HFFc6 (cell line): ENCODE results near the gene PTGDR. TPM values are rescaled to one million over a fixed set of nuclear protein-coding genes. Genes with fewer than 3 reads are reported as not detected.

Experiments
- DNase-seq: peaks from one replicate; pipeline ENCODE4 v3.0.0-alpha.2; 2018
- H3K27ac Mint-ChIP-seq: 2 replicates; pipeline ENCODE4 v1.8.0; 2020; ENCODE audit warnings: mild to moderate bottlenecking, mixed read lengths
- H3K27me3 Mint-ChIP-seq: 2 replicates; pipeline ENCODE4 v1.8.0; 2021; ENCODE audit warnings: mild to moderate bottlenecking, moderate library complexity, mixed read lengths; ENCODE audit not compliant: insufficient read depth
- H3K36me3 Mint-ChIP-seq: 2 replicates; pipeline ENCODE4 v1.8.0; 2021; ENCODE audit warnings: low read depth, mixed read lengths
- H3K4me1 Mint-ChIP-seq: 2 replicates; pipeline ENCODE4 v1.8.0; 2020; ENCODE audit warnings: low read depth, mixed read lengths
- H3K4me3 Mint-ChIP-seq: 2 replicates; pipeline ENCODE4 v1.8.0; 2020; ENCODE audit warnings: mild to moderate bottlenecking, moderate library complexity, mixed read lengths
- H3K9me3 Mint-ChIP-seq: 2 replicates; pipeline ENCODE4 v1.8.0; 2020; ENCODE audit warnings: mild to moderate bottlenecking, mixed read lengths
- total RNA-seq, 6 experiments: library from RNA; stranded (reverse); fragmentation: NEBNext Ultra II Directional; extraction: Animal tissue kit (Norgen Biotek cat#: 25700); gene quantifications; 2 replicates in 1 of 6; 3 replicates in 5 of 6; pipeline ENCODE4 v1.2.3, GENCODE V29; 2021
- TF ChIP-seq, protein P1 (sequence below): fragments of 200-600 bp; sonication (generic); IDR thresholded peaks from 2 replicates; pipeline ENCODE4 v1.5.0; 2021; ENCODE audit warnings: antibody characterized with exemption, mild to moderate bottlenecking

Gene PTGDR
- total RNA-seq, 6 experiments from 2014 or later, result not detected

DNA sequence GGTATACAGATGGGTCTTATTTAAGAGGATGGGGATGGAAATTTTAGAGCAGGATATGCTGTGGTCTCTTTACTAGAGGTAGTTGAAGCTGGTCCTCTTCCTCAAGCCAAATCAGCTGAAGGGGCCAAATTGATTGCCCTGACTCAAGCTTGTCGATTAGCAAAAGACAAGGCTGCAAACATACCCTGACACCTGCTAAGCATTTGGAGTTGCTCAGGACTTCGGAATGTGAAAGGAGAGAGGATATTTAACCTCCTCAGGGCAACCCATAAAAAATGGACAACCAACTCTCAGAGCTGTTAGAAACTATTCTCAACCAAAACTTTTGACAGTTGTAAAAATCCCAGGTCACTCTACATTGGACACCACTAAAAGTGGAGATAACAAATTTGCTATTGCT lies 15.6 kb downstream of the PTGDR start:
- Mint-ChIP-seq H3K4me1 (peaks cover 20% of the 10 kb centered on the region), H3K36me3 (no peaks in the 10 kb centered on the region), H3K27ac (no peak overlapping the region), H3K9me3 (no peaks in the 10 kb centered on the region), H3K27me3 (peaks cover 14% of the 10 kb centered on the region), H3K4me3 (no peak overlapping the region)
- no peak for DNase-seq
- TF ChIP-seq, protein P1, sequence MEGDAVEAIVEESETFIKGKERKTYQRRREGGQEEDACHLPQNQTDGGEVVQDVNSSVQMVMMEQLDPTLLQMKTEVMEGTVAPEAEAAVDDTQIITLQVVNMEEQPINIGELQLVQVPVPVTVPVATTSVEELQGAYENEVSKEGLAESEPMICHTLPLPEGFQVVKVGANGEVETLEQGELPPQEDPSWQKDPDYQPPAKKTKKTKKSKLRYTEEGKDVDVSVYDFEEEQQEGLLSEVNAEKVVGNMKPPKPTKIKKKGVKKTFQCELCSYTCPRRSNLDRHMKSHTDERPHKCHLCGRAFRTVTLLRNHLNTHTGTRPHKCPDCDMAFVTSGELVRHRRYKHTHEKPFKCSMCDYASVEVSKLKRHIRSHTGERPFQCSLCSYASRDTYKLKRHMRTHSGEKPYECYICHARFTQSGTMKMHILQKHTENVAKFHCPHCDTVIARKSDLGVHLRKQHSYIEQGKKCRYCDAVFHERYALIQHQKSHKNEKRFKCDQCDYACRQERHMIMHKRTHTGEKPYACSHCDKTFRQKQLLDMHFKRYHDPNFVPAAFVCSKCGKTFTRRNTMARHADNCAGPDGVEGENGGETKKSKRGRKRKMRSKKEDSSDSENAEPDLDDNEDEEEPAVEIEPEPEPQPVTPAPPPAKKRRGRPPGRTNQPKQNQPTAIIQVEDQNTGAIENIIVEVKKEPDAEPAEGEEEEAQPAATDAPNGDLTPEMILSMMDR, result no peak

DNA sequence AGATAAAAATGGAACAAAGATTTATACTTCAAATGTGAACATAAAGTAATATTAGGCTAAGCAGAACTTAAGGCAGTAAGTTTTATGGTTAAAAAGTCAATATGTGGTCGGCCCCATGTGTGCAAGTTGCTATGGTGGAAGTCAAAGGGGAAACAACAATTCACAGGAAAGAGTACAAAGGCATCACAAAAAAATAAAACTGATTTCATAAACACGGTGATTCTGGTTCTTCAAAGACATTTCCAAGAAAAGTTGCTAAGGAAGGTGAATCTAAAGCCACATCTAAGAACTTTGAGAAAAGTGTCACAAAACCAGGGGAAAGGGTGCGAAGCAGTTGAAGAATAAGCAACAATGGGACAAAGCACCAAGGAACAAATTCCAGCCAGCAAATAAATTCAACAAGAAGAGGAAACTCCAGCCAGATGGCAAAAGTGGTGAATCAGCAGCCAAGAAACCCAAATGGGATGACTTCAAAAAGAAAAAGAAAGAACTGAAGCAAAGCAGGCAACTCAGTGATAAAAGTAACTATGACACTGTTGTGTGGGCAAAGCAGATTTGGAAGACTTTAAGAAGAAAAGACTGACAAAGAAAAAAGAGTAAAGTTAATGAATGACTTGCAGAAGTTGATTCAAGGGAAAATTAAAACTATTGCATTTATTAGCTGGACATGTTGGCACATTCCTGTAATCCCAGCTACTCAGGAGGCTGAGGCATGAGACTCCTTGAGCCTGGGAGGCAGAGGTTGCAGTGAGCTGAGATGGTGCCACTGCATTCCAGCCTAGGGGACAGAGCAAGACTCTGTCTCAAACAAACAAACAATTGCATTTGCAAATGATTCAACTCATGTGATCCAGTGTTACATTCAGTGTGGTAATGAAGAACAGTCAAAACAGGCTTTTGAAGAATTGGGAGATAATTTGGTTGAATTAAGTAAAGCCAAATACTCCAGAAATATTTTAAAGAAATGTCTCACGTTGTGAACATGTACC lies 19.5 kb downstream of the PTGDR start:
- Mint-ChIP-seq H3K4me3 (no peak overlapping the region), H3K27ac (no peak overlapping the region), H3K9me3 (no peaks in the 10 kb centered on the region), H3K4me1 (peaks cover 5% of the 10 kb centered on the region; the same call in 1 of the 2 replicates), H3K27me3 (peaks cover 27% of the 10 kb centered on the region), H3K36me3 (no peaks in the 10 kb centered on the region)
- DNase-seq, result no peak
- TF ChIP-seq, protein P1, result no peak

GRCh38 chr14:52296378-52296777 lies 28.9 kb downstream of the PTGDR start:
- H3K4me1 Mint-ChIP-seq, result no peaks in the 10 kb centered on the region
- no peaks in the 10 kb centered on the region for H3K36me3 Mint-ChIP-seq
- H3K27ac Mint-ChIP-seq, result no peak overlapping the region
- H3K9me3 Mint-ChIP-seq, result no peaks in the 10 kb centered on the region
- DNase-seq, result no peak
- H3K4me3 Mint-ChIP-seq, result no peak overlapping the region
- peaks cover 14% of the 10 kb centered on the region for H3K27me3 Mint-ChIP-seq
- TF ChIP-seq, protein P1, result no peak

DNA sequence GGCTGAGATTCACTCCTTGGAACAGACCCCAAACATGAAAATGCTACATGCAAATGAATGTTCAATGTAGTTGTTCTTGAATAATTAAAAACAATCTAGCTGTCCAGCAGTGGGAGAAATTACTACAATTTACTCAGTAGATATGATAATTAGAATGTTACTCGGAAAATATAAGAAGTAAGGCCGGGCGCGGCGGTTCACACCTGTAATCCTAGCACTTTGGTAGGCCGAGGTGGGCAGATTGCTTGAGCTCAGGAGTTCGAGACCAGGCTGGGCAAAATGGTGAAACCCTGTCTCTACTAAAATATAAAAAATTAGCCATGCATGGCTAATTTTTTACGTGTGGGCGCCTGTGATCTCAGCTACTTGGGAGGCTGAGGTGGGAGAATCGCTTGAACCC lies 31.3 kb downstream of the PTGDR start:
- peaks cover 24% of the 10 kb centered on the region for H3K27me3 Mint-ChIP-seq
- H3K27ac Mint-ChIP-seq, result no peak overlapping the region
- TF ChIP-seq, protein P1, result no peak
- H3K4me1 Mint-ChIP-seq, result no peaks in the 10 kb centered on the region
- H3K36me3 Mint-ChIP-seq, result no peaks in the 10 kb centered on the region
- H3K9me3 Mint-ChIP-seq, result no peaks in the 10 kb centered on the region
- DNase-seq, result no peak
- no peak overlapping the region for H3K4me3 Mint-ChIP-seq

GRCh38 chr14:52299692-52300278 lies 32.3 kb downstream of the PTGDR start:
- no peaks in the 10 kb centered on the region for H3K9me3 Mint-ChIP-seq

More at GRCh38 chr14:52299692-52300278, 32.3 kb downstream of the PTGDR start:
- H3K4me1 Mint-ChIP-seq, result no peaks in the 10 kb centered on the region
- TF ChIP-seq, protein P1, result peak; percentile 90
- peaks cover 21% of the 10 kb centered on the region for H3K27me3 Mint-ChIP-seq
- no peak overlapping the region for H3K27ac Mint-ChIP-seq
- H3K4me3 Mint-ChIP-seq, result no peak overlapping the region
- DNase-seq, result peak; percentile 60
- H3K36me3 Mint-ChIP-seq, result no peaks in the 10 kb centered on the region
